HUES48 (cell line): ENCODE measurements around the gene LEMD2.

Experiments used
- H3K27ac ChIP-seq: one replicate; pipeline ENCODE4 v1.7.0; 2013; ENCODE audit warnings: low read depth, low read length, inconsistent platforms
- H3K27me3 ChIP-seq: 2 replicates; pipeline ENCODE4 v1.6.1; 2013; ENCODE audit warnings: mild to moderate bottlenecking, low read length; ENCODE audit not compliant: control insufficient read depth, insufficient read depth
- H3K36me3 ChIP-seq: 2 replicates; pipeline ENCODE4 v1.6.1; 2013; ENCODE audit warnings: low read length; ENCODE audit not compliant: control insufficient read depth, insufficient read depth
- H3K4me1 ChIP-seq: 2 replicates; pipeline ENCODE4 v1.6.1; 2013; ENCODE audit warnings: mild to moderate bottlenecking, low read length; ENCODE audit not compliant: control insufficient read depth, insufficient read depth
- H3K4me3 ChIP-seq: 2 replicates; pipeline ENCODE4 v1.5.1; 2013; ENCODE audit warnings: mild to moderate bottlenecking, low read depth, low read length
- H3K9ac ChIP-seq: 2 replicates; pipeline ENCODE4 v1.6.1; 2013; ENCODE audit warnings: mild to moderate bottlenecking, low read depth, low read length, moderate library complexity
- H3K9me3 ChIP-seq: 2 replicates; pipeline ENCODE4 v1.6.1; 2013; ENCODE audit warnings: low read length; ENCODE audit not compliant: control insufficient read depth, insufficient read depth

LEMD2 gene

DNA sequence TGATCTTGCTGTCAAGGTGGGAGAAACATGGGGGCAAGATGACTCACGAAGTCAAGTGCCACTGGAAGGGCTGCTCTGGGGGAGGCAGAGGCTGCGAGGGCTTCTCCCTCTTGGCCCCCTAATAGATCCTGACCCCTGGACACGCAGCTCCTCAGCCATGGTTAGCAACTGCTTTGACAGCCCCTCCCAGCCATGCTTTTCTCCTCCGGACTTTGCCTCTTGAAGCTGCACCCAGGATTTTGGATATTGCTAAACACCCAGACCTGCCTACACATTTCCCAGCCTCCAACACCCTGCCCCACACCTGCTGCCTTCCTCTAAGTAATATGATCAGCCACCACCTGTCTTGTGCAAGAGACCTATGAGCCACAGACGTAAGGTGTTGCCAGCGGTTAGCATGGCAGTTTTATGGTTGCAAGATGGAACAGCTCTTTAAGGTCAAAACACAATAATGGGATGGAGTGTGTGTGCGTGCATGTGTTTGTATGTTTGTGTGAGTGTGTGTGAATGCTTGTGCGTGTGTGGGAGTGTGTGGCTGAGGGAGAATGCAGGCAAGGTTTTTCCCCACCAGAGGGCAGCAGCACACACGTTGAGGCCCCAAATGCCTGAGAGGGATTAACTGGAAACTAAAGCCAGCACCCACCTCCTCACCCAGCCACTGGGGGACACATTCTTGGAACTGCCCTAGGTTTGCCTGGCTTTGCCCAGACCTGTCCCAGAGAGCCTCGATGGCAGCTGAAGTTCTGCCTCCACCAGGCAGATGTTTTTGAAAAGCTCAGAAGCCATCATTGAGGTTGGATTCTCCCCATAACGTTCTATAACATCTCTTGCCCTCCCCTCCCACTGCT lies 44.7 kb downstream of the LEMD2 start:
- Histone ChIP-seq H3K36me3 (no peaks in the 10 kb centered on the region), H3K9ac (no peak overlapping the region), H3K27me3 (no peaks in the 10 kb centered on the region; the same call in 1 of the 2 replicates), H3K9me3 (no peaks in the 10 kb centered on the region), H3K4me1 (peaks cover 25% of the 10 kb centered on the region), H3K27ac (no peak overlapping the region), H3K4me3 (no peak overlapping the region)

DNA sequence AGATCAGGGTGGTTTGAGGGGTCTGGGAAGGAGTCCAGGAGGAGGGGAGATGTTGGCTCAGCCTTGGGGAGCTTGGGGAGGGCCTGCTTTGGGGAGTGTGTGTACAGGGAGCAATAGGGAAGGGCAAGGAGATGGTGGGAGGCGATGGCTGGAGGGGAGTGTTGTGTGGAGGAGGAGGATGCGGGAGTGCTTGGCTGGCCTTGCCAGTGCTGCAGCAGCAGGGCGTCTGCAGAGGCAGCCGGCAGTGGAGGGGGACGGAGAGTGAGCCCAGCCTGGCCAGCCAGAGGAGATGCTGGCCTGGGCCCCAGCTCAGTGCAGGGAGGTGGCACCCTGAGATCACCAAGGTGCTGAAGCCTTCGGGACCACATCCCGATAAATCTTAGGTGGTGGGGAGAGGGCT lies 46.1 kb downstream of the LEMD2 start:
- H3K9me3 ChIP-seq = no peaks in the 10 kb centered on the region
- H3K27ac ChIP-seq = no peak overlapping the region
- H3K36me3 ChIP-seq = no peaks in the 10 kb centered on the region
- H3K9ac ChIP-seq = no peak overlapping the region
- H3K27me3 ChIP-seq = no peaks in the 10 kb centered on the region; the same call in 1 of the 2 replicates
- peaks cover 25% of the 10 kb centered on the region for H3K4me1 ChIP-seq
- H3K4me3 ChIP-seq = no peak overlapping the region

DNA sequence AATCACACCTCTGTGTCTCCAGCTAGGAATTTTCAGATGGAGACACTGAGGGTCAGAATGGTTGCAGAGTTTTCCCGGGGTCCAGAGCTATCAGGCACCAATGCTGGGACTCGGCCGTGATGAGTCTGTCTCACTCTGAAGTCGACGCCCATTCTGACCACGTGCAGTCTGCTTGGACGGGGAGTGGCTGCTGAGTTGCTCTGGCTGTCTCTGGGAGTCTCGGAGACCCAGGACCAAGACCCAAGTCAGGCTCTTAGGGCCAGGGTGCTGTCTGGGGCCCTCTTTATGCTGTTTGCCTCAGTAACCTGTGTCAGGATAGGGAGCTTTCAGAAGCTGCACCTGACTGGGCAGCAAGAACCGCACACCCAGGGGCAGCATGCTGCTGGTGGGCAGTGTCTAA lies 46.8 kb downstream of the LEMD2 start:
- no peaks in the 10 kb centered on the region for H3K36me3 ChIP-seq
- H3K27me3 ChIP-seq = no peaks in the 10 kb centered on the region
- H3K9me3 ChIP-seq = no peaks in the 10 kb centered on the region
- no peak overlapping the region for H3K27ac ChIP-seq
- peaks cover 25% of the 10 kb centered on the region for H3K4me1 ChIP-seq
- H3K9ac ChIP-seq = no peak overlapping the region
- H3K4me3 ChIP-seq = no peak overlapping the region

DNA sequence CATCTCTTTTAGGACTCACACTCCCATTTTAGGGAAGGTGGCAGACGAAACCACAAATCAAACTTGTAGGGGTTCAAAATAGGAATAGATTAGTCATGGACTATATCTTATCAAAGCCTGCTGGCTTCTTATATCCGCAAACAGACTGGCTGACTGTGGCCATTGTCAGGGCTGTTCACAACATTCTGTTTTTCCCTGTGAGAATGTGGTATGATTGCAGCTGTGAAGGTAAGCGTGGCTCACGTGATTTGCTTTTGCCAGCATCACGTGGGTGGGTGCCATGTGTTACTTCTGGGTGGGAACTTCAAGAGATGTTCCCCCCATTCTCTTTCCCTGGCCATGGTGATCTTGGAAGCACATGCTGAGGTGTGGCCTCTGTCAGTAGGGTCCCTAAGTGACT lies 48.1 kb downstream of the LEMD2 start:
- Histone ChIP-seq H3K4me3 (no peak overlapping the region), H3K9ac (no peak overlapping the region), H3K4me1 (peaks cover 12% of the 10 kb centered on the region), H3K27me3 (no peaks in the 10 kb centered on the region), H3K27ac (no peak overlapping the region), H3K9me3 (no peaks in the 10 kb centered on the region), H3K36me3 (no peaks in the 10 kb centered on the region)

DNA sequence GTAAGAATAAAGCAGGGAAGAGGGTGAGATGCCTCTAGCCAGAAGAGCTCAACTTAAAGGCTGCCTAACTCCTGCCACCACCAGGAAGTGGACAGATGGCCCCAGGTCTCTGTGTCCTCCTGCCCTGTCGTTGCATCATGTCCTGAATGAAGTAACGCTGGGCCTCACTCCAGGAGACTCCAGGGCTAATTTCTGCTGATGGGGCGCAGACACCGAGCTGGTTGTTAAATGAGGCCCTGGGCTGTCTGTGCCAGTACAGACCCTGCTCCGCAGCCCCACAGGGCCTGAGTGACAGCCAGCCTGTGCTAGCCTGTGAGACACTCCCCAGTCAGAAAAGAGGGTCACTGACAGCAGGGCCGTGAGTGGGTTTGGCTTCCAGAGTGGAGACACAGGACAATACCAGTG lies 48.7 kb downstream of the LEMD2 start:
- H3K27me3 ChIP-seq = no peaks in the 10 kb centered on the region
- H3K36me3 ChIP-seq = no peaks in the 10 kb centered on the region
- no peak overlapping the region for H3K4me3 ChIP-seq
- H3K9me3 ChIP-seq = no peaks in the 10 kb centered on the region
- H3K27ac ChIP-seq = no peak overlapping the region
- peaks cover 6% of the 10 kb centered on the region; the same call in 1 of the 2 replicates for H3K4me1 ChIP-seq
- H3K9ac ChIP-seq = no peak overlapping the region

DNA sequence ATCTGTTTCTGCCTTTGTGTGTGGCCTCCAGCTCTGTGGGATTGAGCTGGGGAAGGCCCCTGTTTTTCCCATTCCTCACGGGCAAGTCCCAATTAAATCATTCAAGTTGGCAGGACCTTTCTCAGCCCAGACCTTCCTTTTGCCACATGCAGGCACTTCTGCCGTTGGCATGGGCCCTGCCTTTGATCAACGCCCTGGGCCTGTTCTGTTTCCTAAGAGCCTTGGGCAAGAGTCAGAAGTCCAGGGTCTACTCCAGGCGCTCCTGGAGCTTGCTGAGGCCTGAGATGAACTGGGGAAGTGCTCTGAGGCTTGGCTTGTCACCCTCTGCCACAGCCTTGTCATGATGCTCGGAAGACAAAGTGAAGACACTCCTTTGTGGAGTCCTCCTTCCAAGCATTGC lies 49.4 kb downstream of the LEMD2 start:
- Histone ChIP-seq H3K9ac (no peak overlapping the region), H3K9me3 (no peaks in the 10 kb centered on the region), H3K4me1 (peaks cover 2% of the 10 kb centered on the region; the same call in 1 of the 2 replicates), H3K4me3 (no peak overlapping the region), H3K36me3 (no peaks in the 10 kb centered on the region), H3K27ac (no peak overlapping the region), H3K27me3 (no peaks in the 10 kb centered on the region)

DNA sequence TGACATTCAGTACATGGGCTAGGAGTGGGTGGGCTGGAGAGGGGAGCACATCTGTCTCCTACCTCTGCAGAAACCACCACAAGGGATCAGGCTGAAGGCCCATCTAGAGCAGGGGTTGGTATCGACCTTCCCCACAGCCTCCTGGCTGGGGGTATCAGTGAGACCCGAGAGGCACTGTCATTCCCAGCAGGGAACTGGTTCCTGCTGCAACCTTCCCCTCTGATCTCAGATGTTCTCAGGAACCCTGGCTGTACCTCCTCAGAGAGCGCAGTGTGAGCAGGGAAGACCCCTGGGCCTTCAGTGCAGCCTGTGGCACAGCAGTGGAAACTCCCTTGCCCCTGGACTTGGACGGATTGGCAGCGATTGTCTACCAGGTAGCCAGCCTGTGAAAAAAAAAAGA lies 50.1 kb downstream of the LEMD2 start:
- H3K9ac ChIP-seq = no peak overlapping the region
- no peaks in the 10 kb centered on the region for H3K36me3 ChIP-seq
- no peak overlapping the region for H3K27ac ChIP-seq
- H3K9me3 ChIP-seq = no peaks in the 10 kb centered on the region
- no peaks in the 10 kb centered on the region; the same call in 1 of the 2 replicates for H3K4me1 ChIP-seq
- no peak overlapping the region for H3K4me3 ChIP-seq
- no peaks in the 10 kb centered on the region for H3K27me3 ChIP-seq

DNA sequence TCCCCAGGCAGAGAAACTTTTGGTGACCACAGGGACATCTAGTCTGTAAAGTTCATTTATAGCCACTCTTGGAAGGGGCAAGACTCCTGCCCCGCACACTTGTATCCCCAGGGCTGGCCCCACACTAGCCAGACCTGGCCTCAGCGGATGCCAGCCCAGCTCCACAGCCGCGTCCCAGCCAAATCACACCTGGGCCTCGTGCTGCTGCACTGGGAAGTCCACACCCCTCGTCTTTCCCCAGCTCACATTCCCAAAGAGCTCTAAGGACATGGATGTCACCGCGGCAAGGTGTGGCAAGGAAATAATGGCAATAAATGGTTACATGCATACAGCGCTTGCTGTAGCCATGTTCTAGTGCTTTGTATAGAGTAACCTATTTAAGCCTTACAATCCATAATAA lies 50.8 kb downstream of the LEMD2 start:
- Histone ChIP-seq H3K36me3 (no peaks in the 10 kb centered on the region), H3K4me3 (no peak overlapping the region), H3K9me3 (no peaks in the 10 kb centered on the region), H3K4me1 (no peaks in the 10 kb centered on the region; the same call in 1 of the 2 replicates), H3K27ac (no peak overlapping the region), H3K9ac (no peak overlapping the region), H3K27me3 (no peaks in the 10 kb centered on the region)

DNA sequence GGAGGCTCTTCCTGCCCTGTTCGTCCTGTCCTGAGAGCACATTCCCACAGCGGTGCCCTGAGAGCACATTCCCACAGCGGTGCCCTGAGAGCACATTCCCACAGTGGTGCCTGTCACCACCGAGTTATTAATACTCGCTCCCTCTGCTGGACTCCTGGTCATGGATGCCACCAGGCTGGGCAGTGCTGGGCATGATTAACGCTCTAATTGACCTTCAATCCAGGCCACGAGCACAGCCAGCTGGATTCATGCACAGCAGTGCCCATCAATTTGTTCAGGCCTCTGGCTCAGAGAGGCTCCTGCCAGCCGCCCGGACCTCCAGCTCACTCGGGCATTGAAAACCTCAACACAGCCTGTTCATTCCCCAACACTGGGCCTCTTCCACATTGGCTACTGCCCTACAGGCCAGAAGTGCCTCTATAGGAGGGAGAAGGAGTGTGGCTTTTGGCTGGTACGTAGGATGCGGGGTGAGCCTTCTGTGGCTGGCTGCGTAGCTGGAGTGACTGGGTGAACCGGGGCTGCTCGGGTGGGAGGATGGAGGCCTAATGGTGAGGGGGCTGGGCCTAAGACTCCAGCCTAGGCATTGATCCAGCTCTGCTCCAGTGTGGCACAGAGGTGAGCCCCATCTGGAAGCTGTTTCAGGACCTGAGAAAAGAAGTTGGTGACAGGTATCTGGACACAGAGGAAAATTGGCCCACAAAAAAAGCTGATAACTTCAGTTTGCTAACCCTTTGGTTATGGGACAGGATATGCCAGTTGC lies 51.5 kb downstream of the LEMD2 start:
- no peaks in the 10 kb centered on the region for H3K9me3 ChIP-seq
- no peak overlapping the region for H3K27ac ChIP-seq
- H3K27me3 ChIP-seq = no peaks in the 10 kb centered on the region

DNA sequence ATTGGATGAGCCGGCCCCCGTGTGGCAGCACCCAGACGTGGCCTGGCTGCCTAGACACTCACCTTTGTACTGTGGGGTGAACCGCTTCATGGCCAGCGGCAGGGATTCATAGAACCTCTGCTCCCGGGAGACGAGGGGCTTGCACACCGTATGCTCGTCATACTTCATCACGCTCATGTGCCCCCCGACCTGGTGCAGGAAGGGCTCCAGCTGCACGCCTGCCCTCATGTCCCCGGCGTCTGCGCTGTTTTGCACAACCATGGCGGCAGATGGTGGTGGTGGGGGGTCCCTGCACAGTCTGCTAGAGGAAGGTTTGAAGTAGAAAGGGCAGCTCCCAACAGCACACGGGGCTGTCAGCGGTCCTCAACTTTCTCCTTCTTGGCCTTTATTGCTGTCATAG lies 53.7 kb downstream of the LEMD2 start:
- H3K4me3 ChIP-seq = no peak overlapping the region
- H3K4me1 ChIP-seq = no peaks in the 10 kb centered on the region
- no peaks in the 10 kb centered on the region for H3K36me3 ChIP-seq
- no peaks in the 10 kb centered on the region for H3K27me3 ChIP-seq
- no peak overlapping the region for H3K27ac ChIP-seq
- H3K9ac ChIP-seq = no peak overlapping the region
- H3K9me3 ChIP-seq = no peaks in the 10 kb centered on the region

More for the DNA sequence above, 51.5 kb downstream of the LEMD2 start:
- Histone ChIP-seq H3K36me3 (no peaks in the 10 kb centered on the region), H3K9ac (no peak overlapping the region), H3K4me1 (no peaks in the 10 kb centered on the region), H3K4me3 (no peak overlapping the region)

DNA sequence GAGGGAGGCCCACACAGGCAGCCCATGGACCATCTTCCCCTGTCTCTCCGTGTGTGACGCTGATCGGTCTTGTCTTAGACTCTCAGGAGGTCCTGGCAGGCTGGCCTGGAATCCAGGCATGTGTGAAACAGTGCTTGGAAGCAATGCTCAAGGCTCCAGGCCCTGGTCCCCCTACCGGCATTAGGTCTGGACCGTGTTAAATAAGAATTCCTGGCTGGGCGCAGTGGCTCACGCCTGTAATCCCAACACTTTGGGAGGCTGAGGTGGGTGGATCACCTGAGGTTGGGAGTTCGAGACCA lies 55.3 kb downstream of the LEMD2 start:
- Histone ChIP-seq H3K4me1 (no peaks in the 10 kb centered on the region), H3K9ac (no peak overlapping the region), H3K9me3 (no peaks in the 10 kb centered on the region), H3K36me3 (no peaks in the 10 kb centered on the region), H3K27me3 (no peaks in the 10 kb centered on the region), H3K4me3 (no peak overlapping the region), H3K27ac (no peak overlapping the region)
